ENCODE results near the gene GDPD3.
"Not testable (repeated sequence)": the region's sequence is repeated elsewhere in the genome, so short reads cannot be mapped to it uniquely, and the experiment has no call there.

The GDPD3 gene

GRCh38 chr16:30113031-30113710, at the start of gene GDPD3:
TSS of gene GDPD3 (minus strand) at chr16:30113537. CDS start at chr16:30113478, 59 bp downstream.
- DNase-seq (ENCODE audit: low spot score), result no peak

GRCh38 chr16:30157214-30157613, 43.9 kb upstream of the GDPD3 start:
- DNase-seq (ENCODE audit: low spot score), result no peak

- DNase-seq (ENCODE audit: low spot score), result no peak
Observed at GRCh38 chr16:30155188-30155587, 41.9 kb upstream of the GDPD3 start.

- no peak for DNase-seq (ENCODE audit: low spot score)
Observed at GRCh38 chr16:30152517-30152916, 39.2 kb upstream of the GDPD3 start.

DNA sequence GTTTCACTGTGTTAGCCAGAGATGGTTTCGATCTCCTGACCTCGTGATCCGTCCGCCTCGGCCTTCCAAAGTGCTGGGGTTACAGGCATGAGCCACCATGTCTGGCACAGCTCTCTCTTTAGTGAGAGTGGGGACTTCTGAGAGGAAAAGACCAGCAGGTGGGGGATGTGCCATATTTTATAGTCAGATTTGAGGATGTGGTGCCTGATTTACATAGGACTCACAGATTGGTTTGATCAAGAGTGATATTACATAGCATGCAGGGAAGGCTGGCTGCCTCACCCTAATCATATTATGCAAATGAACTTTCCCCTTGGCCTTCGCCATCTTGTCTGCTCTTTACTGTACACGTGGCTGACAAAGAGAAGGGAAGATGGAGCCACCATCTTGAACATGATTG, 37.8 kb upstream of the GDPD3 start:
- no peak for DNase-seq (ENCODE audit: low spot score)

- DNase-seq (ENCODE audit: low spot score), result no peak
Observed at GRCh38 chr16:30149250-30149930, 36.1 kb upstream of the GDPD3 start.

- DNase-seq (ENCODE audit: low spot score), result no peak
Observed at GRCh38 chr16:30147843-30148510, 34.6 kb upstream of the GDPD3 start.

DNA sequence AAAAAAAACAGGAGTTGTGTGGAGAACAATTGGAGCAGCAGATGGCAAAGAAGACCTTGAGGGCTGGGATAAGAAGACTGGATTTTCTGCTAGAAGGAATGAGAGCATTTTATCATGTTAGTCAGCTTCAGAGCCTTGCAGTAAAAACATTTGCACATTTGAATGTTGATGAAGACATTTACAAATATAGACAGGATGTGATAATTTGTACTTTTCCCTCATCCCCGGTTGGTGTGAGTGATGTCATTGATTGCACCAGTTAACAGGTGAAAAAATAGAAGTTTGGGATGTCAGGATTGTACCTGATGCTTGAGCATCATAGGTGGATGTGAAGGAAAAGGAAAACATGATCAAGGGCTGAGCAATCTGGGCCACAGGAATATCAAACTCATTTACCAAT, 32.3 kb upstream of the GDPD3 start:
- DNase-seq (ENCODE audit: low spot score), result no peak

- no peak for DNase-seq (ENCODE audit: low spot score)
Observed at GRCh38 chr16:30144917-30145316, 31.6 kb upstream of the GDPD3 start.

GRCh38 chr16:30144017-30144416, 30.7 kb upstream of the GDPD3 start:
- DNase-seq (ENCODE audit: low spot score), result no peak

GRCh38 chr16:30143347-30143702, 30.0 kb upstream of the GDPD3 start:
- DNase-seq (ENCODE audit: low spot score), result no peak

GRCh38 chr16:30142672-30143346, 29.5 kb upstream of the GDPD3 start:
- no peak for DNase-seq (ENCODE audit: low spot score)

GRCh38 chr16:30141750-30142149, 28.4 kb upstream of the GDPD3 start:
- DNase-seq (ENCODE audit: low spot score), result no peak

DNA sequence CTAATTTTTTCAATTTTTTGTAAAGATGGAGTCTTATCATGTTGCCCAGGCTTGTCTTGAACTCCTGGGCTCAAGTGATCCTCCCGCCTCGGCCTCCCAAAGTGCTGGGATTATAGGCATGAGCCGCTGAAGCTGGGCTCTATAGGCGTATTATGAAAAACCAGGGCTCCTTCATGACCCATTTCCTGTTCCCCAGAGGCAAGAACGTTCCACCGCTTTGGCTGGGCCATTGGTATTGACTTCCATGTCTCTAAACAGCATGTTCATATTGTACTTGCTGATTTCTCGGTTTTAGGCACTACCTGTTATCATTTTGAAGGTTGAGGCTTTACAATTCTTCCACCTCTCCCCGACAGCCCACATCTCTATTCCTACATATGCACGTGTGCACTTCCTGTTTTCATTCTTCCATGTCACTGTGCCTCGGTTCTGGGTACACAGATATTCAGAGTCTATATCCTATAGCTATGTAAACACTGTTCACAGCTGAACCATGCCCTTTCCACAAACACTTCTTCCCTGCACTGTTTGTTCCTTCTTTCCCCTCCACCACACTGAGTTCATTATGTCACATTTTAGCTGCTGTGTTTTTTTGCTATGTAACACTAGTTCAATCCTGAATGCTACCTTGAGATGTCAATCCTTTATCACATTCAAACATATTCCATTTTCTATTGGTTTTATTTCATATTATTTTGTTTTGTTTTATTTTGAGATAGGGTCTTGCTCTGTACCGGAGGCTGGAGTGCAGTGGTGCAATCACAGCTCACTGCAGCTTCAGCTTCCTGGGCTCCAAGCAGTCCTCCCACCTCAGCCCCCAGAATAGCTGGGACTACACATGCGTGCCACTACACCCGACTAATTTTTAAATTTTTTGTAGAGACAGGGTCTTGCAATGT, 26.5 kb upstream of the GDPD3 start:
- DNase-seq (ENCODE audit: low spot score), result no peak

- DNase-seq (ENCODE audit: low spot score), result no peak
Observed at GRCh38 chr16:30137897-30138296, 24.6 kb upstream of the GDPD3 start.

DNA sequence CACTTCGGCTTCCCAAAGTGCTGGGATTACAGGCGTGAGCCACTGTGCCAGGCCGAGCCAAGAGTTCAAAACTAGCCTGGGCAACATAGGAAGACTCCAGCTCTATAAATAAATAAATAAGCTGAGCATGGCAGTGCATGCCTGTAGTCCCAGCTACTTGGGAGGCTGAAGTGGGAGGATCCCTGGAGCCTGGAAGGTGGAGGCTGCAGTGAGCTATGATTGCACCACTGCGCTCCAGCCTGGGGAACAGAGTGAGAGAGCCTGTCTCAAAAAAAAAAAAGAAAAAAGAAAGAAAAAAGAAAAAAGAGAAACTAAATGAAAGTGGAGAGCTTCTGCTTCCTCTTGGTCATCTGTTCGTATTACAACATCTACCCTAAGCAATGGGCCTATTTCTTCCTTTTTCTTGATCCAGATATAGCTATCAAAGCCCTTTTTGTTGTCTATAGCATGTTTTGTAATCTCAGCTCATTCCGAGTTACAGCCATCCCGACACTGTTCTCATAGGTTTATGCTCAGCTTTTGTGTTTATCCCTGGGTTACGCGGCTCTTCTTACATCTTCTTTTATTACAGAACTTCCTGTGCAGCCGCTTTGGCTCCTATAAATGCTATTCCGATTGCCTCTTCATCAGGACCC, 23.8 kb upstream of the GDPD3 start:
- DNase-seq (ENCODE audit: low spot score), result no peak

GRCh38 chr16:30132591-30132990, 19.3 kb upstream of the GDPD3 start:
- DNase-seq (ENCODE audit: low spot score), result no peak

GRCh38 chr16:30131869-30132475, 18.6 kb upstream of the GDPD3 start:
- DNase-seq (ENCODE audit: low spot score), result no peak

GRCh38 chr16:30127993-30128392, 14.7 kb upstream of the GDPD3 start:
- DNase-seq (ENCODE audit: low spot score), result no peak

- not testable (repeated sequence) for DNase-seq (ENCODE audit: low spot score)
Observed at GRCh38 chr16:30125690-30126089, 12.4 kb upstream of the GDPD3 start.

DNA sequence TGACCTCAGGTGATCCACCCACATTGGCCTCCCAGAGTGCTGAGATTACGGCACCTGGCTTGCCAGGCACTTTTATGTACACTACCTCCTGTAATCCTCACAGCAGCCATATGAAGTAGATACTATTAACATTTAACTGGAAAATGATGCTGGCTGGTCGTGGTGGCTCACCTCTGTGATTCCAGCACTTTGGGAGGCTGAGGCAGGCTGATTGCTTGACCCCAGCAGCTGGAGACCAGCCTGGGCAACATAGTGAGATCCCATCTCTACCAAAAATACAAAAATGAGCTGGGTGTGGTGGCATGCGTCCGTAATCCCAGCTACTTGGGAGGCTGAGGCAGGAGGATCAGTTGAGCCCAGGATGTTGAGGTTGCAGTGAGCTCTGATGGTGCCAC, 11.6 kb upstream of the GDPD3 start:
- no peak for DNase-seq (ENCODE audit: low spot score)
